Measurements from ENCODE around the gene PRICKLE3. TPM values are rescaled to one million over a fixed set of nuclear protein-coding genes. Genes with fewer than 3 reads are reported as not detected.
A peak's percentile ranks its signal among the peaks of the same experiment; 100 is the strongest.

Gene PRICKLE3
- total RNA-seq, 2 experiments from 2014 or later = 9.9 to 16.7 TPM

DNA sequence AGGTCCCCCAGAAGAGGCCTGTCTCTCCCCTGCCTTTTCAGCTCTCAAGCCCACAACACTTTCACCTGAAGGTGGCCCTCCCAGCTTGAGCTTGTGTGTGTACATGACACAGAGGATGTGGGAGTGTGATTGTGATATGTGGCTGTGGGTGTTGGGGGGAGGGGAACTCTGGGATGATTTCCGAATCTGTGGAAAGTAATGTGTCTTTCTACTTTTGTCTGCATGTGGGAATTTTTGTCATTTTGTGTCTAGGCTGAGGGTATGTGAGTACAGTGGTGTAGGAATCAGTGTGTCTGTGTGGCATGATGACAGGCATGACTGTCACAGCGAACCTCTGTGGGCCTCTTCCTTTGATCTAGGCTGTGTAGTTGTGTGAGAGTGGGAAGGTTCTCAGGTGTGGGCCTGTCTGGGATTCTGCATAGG lies 7.4 kb upstream of the PRICKLE3 start:
- Histone ChIP-seq H3K9me3 (ENCODE audit: low read length) (no peaks in the 10 kb centered on the region), H3K4me2 (ENCODE audit: low read length) (no peak overlapping the region), H3K9me2 (ENCODE audit: insufficient read depth, low read length) (no peaks in the 10 kb centered on the region), H3K4me1 (ENCODE audit: insufficient read depth, low read length, poor library complexity, severe bottlenecking) (peaks cover 26% of the 10 kb centered on the region), H3K36me3 (ENCODE audit: insufficient read depth, low read length) (no peaks in the 10 kb centered on the region), H3K79me2 (ENCODE audit: insufficient read depth, low read depth, low read length) (peaks cover 3% of the 10 kb centered on the region; the same call in 1 of the 2 replicates), H3K4me3 (ENCODE audit: low read depth, low read length, poor library complexity, severe bottlenecking) (no peak overlapping the region), H3K27ac (ENCODE audit: low read depth, low read length, poor library complexity, severe bottlenecking) (no peak overlapping the region), H2AFZ (ENCODE audit: low read length) (no peak overlapping the region), H4K20me1 (ENCODE audit: insufficient read depth, low read length) (no peaks in the 10 kb centered on the region)
- no peak for DNase-seq (ENCODE audit: low spot score)
- TF ChIP-seq EZH2phosphoT487 (IDR thresholded peaks at IDR 0.05; ENCODE audit: borderline replicate concordance, low read depth, low read length) = no peak
- TF ChIP-seq, protein P1, sequence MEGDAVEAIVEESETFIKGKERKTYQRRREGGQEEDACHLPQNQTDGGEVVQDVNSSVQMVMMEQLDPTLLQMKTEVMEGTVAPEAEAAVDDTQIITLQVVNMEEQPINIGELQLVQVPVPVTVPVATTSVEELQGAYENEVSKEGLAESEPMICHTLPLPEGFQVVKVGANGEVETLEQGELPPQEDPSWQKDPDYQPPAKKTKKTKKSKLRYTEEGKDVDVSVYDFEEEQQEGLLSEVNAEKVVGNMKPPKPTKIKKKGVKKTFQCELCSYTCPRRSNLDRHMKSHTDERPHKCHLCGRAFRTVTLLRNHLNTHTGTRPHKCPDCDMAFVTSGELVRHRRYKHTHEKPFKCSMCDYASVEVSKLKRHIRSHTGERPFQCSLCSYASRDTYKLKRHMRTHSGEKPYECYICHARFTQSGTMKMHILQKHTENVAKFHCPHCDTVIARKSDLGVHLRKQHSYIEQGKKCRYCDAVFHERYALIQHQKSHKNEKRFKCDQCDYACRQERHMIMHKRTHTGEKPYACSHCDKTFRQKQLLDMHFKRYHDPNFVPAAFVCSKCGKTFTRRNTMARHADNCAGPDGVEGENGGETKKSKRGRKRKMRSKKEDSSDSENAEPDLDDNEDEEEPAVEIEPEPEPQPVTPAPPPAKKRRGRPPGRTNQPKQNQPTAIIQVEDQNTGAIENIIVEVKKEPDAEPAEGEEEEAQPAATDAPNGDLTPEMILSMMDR (conservative IDR thresholded peaks at IDR 0.05; ENCODE audit: low read length) = no peak
- ChIA-PET CTCF (ENCODE audit: unreplicated experiment) (no interaction called here), POLR2A (no interaction called here)
- intact Hi-C loops (cut with micrococcal nuclease; ENCODE audit: unreplicated experiment) = loop anchor here (5.0 kb wide), 1 partner anchor 74 kb away; the partner anchor contains the start of gene PPP1R3F
- no TSS peak for BruUV-seq (replicated peaks)

DNA sequence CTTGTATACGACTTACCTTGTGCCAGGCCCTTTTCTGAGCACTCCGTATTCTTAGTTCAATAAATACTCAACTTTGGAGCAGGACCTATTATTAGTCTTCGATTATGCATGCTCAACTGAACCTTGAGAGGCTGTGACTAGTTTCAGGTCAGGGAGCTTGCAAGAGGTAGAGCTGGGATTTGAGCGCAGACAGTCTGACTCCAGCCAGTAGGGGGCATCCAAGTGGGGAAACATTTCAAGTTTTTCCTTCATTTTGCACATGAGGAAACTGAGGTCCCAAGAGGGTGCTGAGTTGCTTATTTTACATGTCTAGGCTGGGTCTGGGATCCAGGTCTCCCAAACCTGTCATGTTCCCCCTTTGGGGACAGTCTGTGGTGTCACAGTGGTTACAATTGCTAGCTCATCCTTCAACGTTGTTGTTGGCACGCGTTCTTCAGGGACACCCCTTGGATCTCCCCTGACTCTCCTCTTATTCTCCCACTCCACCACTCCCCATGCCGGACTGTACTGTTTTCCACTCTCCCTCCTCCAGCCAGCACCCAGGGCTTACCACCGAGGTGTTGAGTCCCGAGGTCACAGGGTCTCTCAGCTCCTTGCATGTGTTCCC lies 6.7 kb upstream of the PRICKLE3 start:
- intact Hi-C loops (cut with micrococcal nuclease; ENCODE audit: unreplicated experiment) = loop anchor here (5.0 kb wide), 1 partner anchor 74 kb away; the partner anchor contains the start of gene PPP1R3F
- Histone ChIP-seq H3K4me1 (ENCODE audit: insufficient read depth, low read length, poor library complexity, severe bottlenecking) (peaks cover 23% of the 10 kb centered on the region), H3K36me3 (ENCODE audit: insufficient read depth, low read length) (no peaks in the 10 kb centered on the region), H3K4me3 (ENCODE audit: low read depth, low read length, poor library complexity, severe bottlenecking) (peak overlapping the region; percentile 86), H2AFZ (ENCODE audit: low read length) (no peak overlapping the region), H3K9me2 (ENCODE audit: insufficient read depth, low read length) (no peaks in the 10 kb centered on the region), H3K27ac (ENCODE audit: low read depth, low read length, poor library complexity, severe bottlenecking) (no peak overlapping the region), H3K9me3 (ENCODE audit: low read length) (no peaks in the 10 kb centered on the region), H4K20me1 (ENCODE audit: insufficient read depth, low read length) (no peaks in the 10 kb centered on the region), H3K79me2 (ENCODE audit: insufficient read depth, low read depth, low read length) (peaks cover 3% of the 10 kb centered on the region; the same call in 1 of the 2 replicates), H3K4me2 (ENCODE audit: low read length) (peak overlapping the region; percentile 71)
- no TSS peak for BruUV-seq (replicated peaks)
- TF ChIP-seq, protein P1 (conservative IDR thresholded peaks at IDR 0.05; ENCODE audit: low read length) = peak; percentile 80
- no peak for TF ChIP-seq EZH2phosphoT487 (IDR thresholded peaks at IDR 0.05; ENCODE audit: borderline replicate concordance, low read depth, low read length)
- POLR2A ChIA-PET = interaction anchor here (0.7 kb wide), 2 partner anchors 10 to 819 kb away, joined by 3 read pairs; no protein-coding TSS in a partner anchor
- peak; percentile 49 for DNase-seq (ENCODE audit: low spot score)
- CTCF ChIA-PET (ENCODE audit: unreplicated experiment) = interaction anchor here (0.6 kb wide), 1 partner anchor 724 kb away, joined by 9 read pairs; no protein-coding TSS in a partner anchor

DNA sequence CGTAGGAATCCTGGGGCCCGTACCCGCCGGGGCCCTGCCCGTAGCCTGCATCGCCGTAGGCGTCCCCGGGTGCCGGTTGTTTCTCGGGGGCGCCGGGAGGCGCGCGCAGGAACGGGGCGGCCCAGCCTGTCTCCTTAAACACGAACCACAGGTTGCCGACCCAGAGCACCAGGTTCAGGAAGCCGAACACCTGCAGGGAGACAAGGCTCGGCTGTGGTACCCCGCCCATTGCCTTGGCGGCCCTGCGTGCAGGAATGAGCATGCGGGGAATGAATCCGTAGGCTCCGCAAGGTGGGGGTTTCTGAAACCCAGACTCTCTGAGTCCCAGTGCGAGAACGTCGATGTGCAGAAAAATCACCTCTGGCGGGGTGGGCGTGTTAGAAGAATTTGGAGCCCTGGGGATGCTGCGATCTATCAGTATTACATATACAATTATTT lies 5.4 kb upstream of the PRICKLE3 start:
- no peak for TF ChIP-seq EZH2phosphoT487 (IDR thresholded peaks at IDR 0.05; ENCODE audit: borderline replicate concordance, low read depth, low read length)
- TF ChIP-seq, protein P1 (conservative IDR thresholded peaks at IDR 0.05; ENCODE audit: low read length) = no peak
- Histone ChIP-seq H3K4me2 (ENCODE audit: low read length) (peak overlapping the region; percentile 71), H3K4me3 (ENCODE audit: low read depth, low read length, poor library complexity, severe bottlenecking) (peak overlapping the region; percentile 86), H3K9me3 (ENCODE audit: low read length) (no peaks in the 10 kb centered on the region), H3K9me2 (ENCODE audit: insufficient read depth, low read length) (no peaks in the 10 kb centered on the region), H3K27ac (ENCODE audit: low read depth, low read length, poor library complexity, severe bottlenecking) (peak overlapping the region; percentile 65), H3K79me2 (ENCODE audit: insufficient read depth, low read depth, low read length) (peaks cover 3% of the 10 kb centered on the region; the same call in 1 of the 2 replicates), H3K4me1 (ENCODE audit: insufficient read depth, low read length, poor library complexity, severe bottlenecking) (peaks cover 27% of the 10 kb centered on the region), H3K36me3 (ENCODE audit: insufficient read depth, low read length) (no peaks in the 10 kb centered on the region), H4K20me1 (ENCODE audit: insufficient read depth, low read length) (no peaks in the 10 kb centered on the region), H2AFZ (ENCODE audit: low read length) (peak overlapping the region; percentile 70)
- ChIA-PET POLR2A (interaction anchor here (0.7 to 1.7 kb wide), 4 partner anchors 11 to 77 kb away, joined by 3 to 13 read pairs (median 8); partner anchors contain the start of gene PPP1R3F), CTCF (ENCODE audit: unreplicated experiment) (interaction anchor here (1.0 kb wide), 2 partner anchors 24 to 36 kb away, joined by 6 to 8 read pairs; no protein-coding TSS in a partner anchor)
- intact Hi-C loops (cut with micrococcal nuclease; ENCODE audit: unreplicated experiment) = loop anchor here (2.0 to 5.0 kb wide), 2 partner anchors 25 to 76 kb away; partner anchors contain the start of gene PPP1R3F
- TSS peak; percentile 79 for BruUV-seq (replicated peaks)
- peak; percentile 44 for DNase-seq (ENCODE audit: low spot score)
